GM12878 (cell line): Measurements from ENCODE around the gene RAB31. TPM values are rescaled to one million over a fixed set of nuclear protein-coding genes. Genes with fewer than 3 reads are reported as not detected.

Experiments used
- ATAC-seq: fragments of 200-7000 bp; cut with Tn5 transposase; 3 replicates; pipeline ENCODE4 v1.9.1; 2020; ENCODE audit warnings: mild to moderate bottlenecking, moderate library complexity
- BruUV-seq: library from RNA; stranded (reverse); fragments of 400-500 nt; replicated peaks from 2 replicates; lab custom pipeline; 2021; lab: Mats Ljungman, UMichigan
- CTCF ChIA-PET: fragments of 300-600 bp; sonication (Branson Sonifier 250); formaldehyde crosslinking; extraction: SDS; loops from one replicate; lab custom pipeline; 2021; ENCODE audit warnings: inconsistent platforms; lab: Yijun Ruan, JAX
- POLR2A ChIA-PET: fragments of 350-600 bp; formaldehyde crosslinking; extraction: SDS; loops from one replicate; lab custom pipeline; 2021; ENCODE audit warnings: inconsistent platforms; lab: Charles Lee
- RAD21 ChIA-PET: fragments of 300-600 bp; sonication (Branson Sonifier 250); formaldehyde crosslinking; loops from one replicate; lab custom pipeline; 2023; ENCODE audit warnings: antibody characterized with exemption; ENCODE audit not compliant: unreplicated experiment; lab: Charles Lee
- SMC1A ChIA-PET: fragments of 300-600 bp; sonication (Branson Sonifier 250); formaldehyde crosslinking; loops from one replicate; lab custom pipeline; 2023; ENCODE audit not compliant: unreplicated experiment, uncharacterized antibody; lab: Charles Lee
- DNase-seq: peaks from one replicate; pipeline ENCODE4 v3.0.0-alpha.2; 2011; ENCODE audit warnings: low read depth, low spot score
- FAIRE-seq: peaks from 3 replicates; lab custom pipeline; 2011; peaks lifted over from hg19 to GRCh38; lab: Jason Lieb, UNC
- H2AFZ ChIP-seq: 2 replicates; pipeline ENCODE4 v1.6.0; 2011; ENCODE audit warnings: low read depth, low read length, control low read depth; ENCODE audit not compliant: control insufficient read depth
- H3K27ac ChIP-seq: 2 replicates; pipeline ENCODE4 v1.5.1; 2011; ENCODE audit warnings: control low read depth; ENCODE audit not compliant: control insufficient read depth, insufficient read depth
- H3K27me3 ChIP-seq, 2 experiments: replicated peaks in 1 of 2; 2 replicates each; pipeline versions ENCODE4 v1.6.0 to v1.6.1; 2011; ENCODE audit warnings: low read length in 1 of 2; ENCODE audit not compliant: control insufficient read depth in 2 of 2, insufficient read depth in 2 of 2
- H3K36me3 ChIP-seq, 2 experiments: 2 replicates each; pipeline ENCODE4 v1.5.1; 2011; ENCODE audit warnings: low read length in 1 of 2; ENCODE audit not compliant: control insufficient read depth in 2 of 2, insufficient read depth in 2 of 2
- H3K4me1 ChIP-seq: 2 replicates; pipeline ENCODE4 v1.6.1; 2011; ENCODE audit warnings: mild to moderate bottlenecking, low read length, moderate library complexity, mixed read lengths; ENCODE audit not compliant: control insufficient read depth, insufficient read depth
- H3K4me2 ChIP-seq: 2 replicates; pipeline ENCODE4 v1.6.0; 2011; ENCODE audit warnings: control low read depth; ENCODE audit not compliant: control insufficient read depth, insufficient read depth
- H3K4me3 ChIP-seq: fragments of 200-600 bp; sonication (generic); 2 replicates; pipeline ENCODE4 v1.5.1; 2016
- H3K79me2 ChIP-seq: 2 replicates; pipeline ENCODE4 v1.6.0; 2011; ENCODE audit warnings: low read length; ENCODE audit not compliant: control insufficient read depth, insufficient read depth
- H3K9ac ChIP-seq: 2 replicates; pipeline ENCODE4 v1.8.0; 2011; ENCODE audit warnings: low read length, control low read depth, mixed read lengths; ENCODE audit not compliant: control insufficient read depth, insufficient read depth
- H3K9me3 ChIP-seq: replicated peaks from 3 replicates; pipeline ENCODE4 v1.5.1; 2011; ENCODE audit warnings: mild to moderate bottlenecking, low read length; ENCODE audit not compliant: control insufficient read depth, insufficient read depth
- H4K20me1 ChIP-seq: 2 replicates; pipeline ENCODE4 v1.6.0; 2011; ENCODE audit not compliant: control insufficient read depth, insufficient read depth
- CREB1 ChIP-seq: IDR thresholded peaks from 2 replicates; pipeline ENCODE4 v1.6.1; 2012; ENCODE audit warnings: low read depth, mild to moderate bottlenecking, inconsistent platforms
- CTCF ChIP-seq, 3 experiments: IDR thresholded peaks in 2 of 3; conservative IDR thresholded peaks in 1 of 3; 2 replicates each; pipeline ENCODE4 v1.5.1; 2011; ENCODE audit warnings: low read depth in 3 of 3, low read length in 3 of 3, mild to moderate bottlenecking in 3 of 3, control low read depth in 2 of 3, moderate library complexity in 2 of 3, inconsistent platforms in 1 of 3, mixed read lengths in 1 of 3; ENCODE audit not compliant: control insufficient read depth in 2 of 3, insufficient read depth in 1 of 3; ENCODE audit errors: extremely low read depth in 1 of 3
- JUNB ChIP-seq: IDR thresholded peaks from 2 replicates; pipeline ENCODE4 v1.6.1; 2016; ENCODE audit warnings: antibody characterized with exemption, mild to moderate bottlenecking
- MLLT1 ChIP-seq: fragments of 450-650 bp; IDR thresholded peaks from 2 replicates; pipeline ENCODE4 v1.6.1; 2016; ENCODE audit warnings: mild to moderate bottlenecking
- ZNF592 ChIP-seq: fragments of 450-650 bp; IDR thresholded peaks from 2 replicates; pipeline ENCODE4 v1.6.1; 2017; ENCODE audit warnings: mild to moderate bottlenecking, moderate library complexity
- WGBS: methylation state at CpG from one replicate; pipeline ENCODE4 v1.1.6; 2016; ENCODE audit warnings: low lambda C conversion rate; ENCODE audit not compliant: insufficient replicate concordance, insufficient coverage; ENCODE audit errors: missing lambda C conversion rate; 5-methylcytosine and 5-hydroxymethylcytosine counted together
- in situ Hi-C: fragments of 300-500 bp; cut with MboI; formaldehyde crosslinking; loops from 9 replicates; pipeline ENCODE4 v1.14.3; 2018; ENCODE audit warnings: mixed read lengths
- intact Hi-C: fragments of 100-400 bp; cut with micrococcal nuclease; formaldehyde crosslinking; loops from one replicate; pipeline ENCODE4 v1.14.2; 2022; ENCODE audit not compliant: unreplicated experiment
- polyA plus RNA-seq, 11 experiments: library from polyadenylated mRNA; depleted of rRNA in 4 of 11; unstranded in 6 of 11; stranded (reverse) in 5 of 11; fragments of >200 nt; fragmentation: Nextera tagmentation in 4 of 11; fragmentation: Illumina TruSeq in 1 of 11; extraction: Ambion mirVana in 4 of 11; extraction: Trizol in 1 of 11; gene quantifications; 1 replicate in 1 of 11; 2 replicates in 10 of 11; pipeline versions ENCODE4 v1.2.1 to v1.2.3, GENCODE V29; 2011 to 2016; ENCODE audit warnings: inconsistent platforms in 2 of 11, missing spikeins in 2 of 11, low read depth in 1 of 11
- total RNA-seq, 4 experiments: library from RNA; depleted of rRNA in 3 of 4; stranded (reverse); fragments of >200 nt in 3 of 4; fragmentation: Illumina TruSeq in 1 of 4; extraction: Trizol in 1 of 4; gene quantifications; 2 replicates each; pipeline versions ENCODE4 v1.2.1 to v1.2.3, GENCODE V29; 2013 to 2021

Gene RAB31
- total and polyA plus RNA-seq, 10 of the 15 experiments (the other 5 are each of a cell fraction or from before 2014, with no cell fraction given) = 0.80 to 23.3 (median 12.2) TPM

GRCh38 chr18:9796011-9796410 lies 87.9 kb downstream of the RAB31 start:
- no peaks in the 10 kb centered on the region for H3K36me3 ChIP-seq
- no peak overlapping the region for H3K4me2 ChIP-seq
- ChIA-PET CTCF (no interaction called here), RAD21 (no interaction called here), POLR2A (no interaction called here), SMC1A (no interaction called here)
- no peak overlapping the region for H3K4me3 ChIP-seq
- H3K27me3 ChIP-seq = no peaks in the 10 kb centered on the region
- DNase-seq = no peak
- no TSS peak for BruUV-seq
- in situ Hi-C loops = no loop called here
- no peaks in the 10 kb centered on the region for H3K4me1 ChIP-seq
- no peaks in the 10 kb centered on the region for H4K20me1 ChIP-seq
- H3K9ac ChIP-seq = no peak overlapping the region
- 95% methylated on average over 2 of the region's 2 CpGs for WGBS
- no peaks in the 10 kb centered on the region; the same call in 2 of the 3 replicates for H3K9me3 ChIP-seq
- no peak overlapping the region for H2AFZ ChIP-seq
- no peak overlapping the region for H3K27ac ChIP-seq
- no peak for ATAC-seq
- no peaks in the 10 kb centered on the region for H3K79me2 ChIP-seq
- TF ChIP-seq MLLT1 (no peak), CTCF (IDR thresholded peaks at IDR 0.05 in 2 of 3, conservative IDR thresholded peaks at IDR 0.05 in 1 of 3; ENCODE audit: control insufficient read depth in 2 of 3, extremely low read depth in 1 of 3, insufficient read depth in 1 of 3, low read depth in 3 of 3, low read length in 3 of 3) (no peak), JUNB (no peak), ZNF592 (no peak), CREB1 (no peak)
- TF ChIP-seq, all 136 proteins: peak for 0
- no peak for FAIRE-seq
- intact Hi-C loops = no loop called here
